H1 (cell line): ENCODE data around the gene FUT2. TPM values are rescaled to one million over a fixed set of nuclear protein-coding genes. Genes with fewer than 3 reads are reported as not detected.
A peak's percentile ranks its signal among the peaks of the same experiment; 100 is the strongest.

Source experiments
- CTCF ChIA-PET: fragments of 300-600 bp; sonication (Branson Sonifier 250); formaldehyde crosslinking; loops from one replicate; lab custom pipeline; 2021; ENCODE audit not compliant: partially characterized antibody; lab: Charles Lee
- POLR2A ChIA-PET: fragments of 300-600 bp; sonication (Branson Sonifier 250); formaldehyde crosslinking; loops from one replicate; lab custom pipeline; 2021; ENCODE audit warnings: inconsistent platforms; ENCODE audit not compliant: partially characterized antibody; lab: Charles Lee
- DNase-seq, 2 experiments: peaks; one replicate each; pipeline versions ENCODE4 v3.0.0 to v3.0.0-alpha.2; 2010 to 2022; ENCODE audit warnings: low spot score in 2 of 2, low read depth in 1 of 2, mixed read lengths in 1 of 2
- FAIRE-seq: peaks from 2 replicates; lab custom pipeline; 2011; peaks lifted over from hg19 to GRCh38; lab: Jason Lieb, UNC
- H2AFZ ChIP-seq: 2 replicates; pipeline ENCODE4 v1.8.1; 2012; ENCODE audit warnings: low read length, inconsistent platforms
- H2AK5ac ChIP-seq: 2 replicates; pipeline ENCODE4 v1.6.1; 2013; ENCODE audit warnings: low read depth, low read length
- H2BK120ac ChIP-seq: replicated peaks from 2 replicates; pipeline ENCODE3; 2013; ENCODE audit warnings: low read depth, low read length, inconsistent platforms
- H2BK12ac ChIP-seq: 2 replicates; pipeline ENCODE4 v1.6.1; 2013; ENCODE audit warnings: low read depth, low read length
- H2BK15ac ChIP-seq: 2 replicates; pipeline ENCODE4 v1.6.1; 2013; ENCODE audit warnings: low read length
- H2BK20ac ChIP-seq: 2 replicates; pipeline ENCODE4 v1.6.1; 2013; ENCODE audit warnings: low read length
- H2BK5ac ChIP-seq: 2 replicates; pipeline ENCODE4 v1.6.1; 2013; ENCODE audit warnings: low read depth, low read length
- H3K14ac ChIP-seq: 2 replicates; pipeline ENCODE4 v1.6.1; 2013; ENCODE audit warnings: inconsistent platforms; ENCODE audit not compliant: insufficient read length
- H3K18ac ChIP-seq: 2 replicates; pipeline ENCODE4 v1.6.1; 2013; ENCODE audit warnings: low read length; ENCODE audit errors: extremely low read depth
- H3K23ac ChIP-seq: 2 replicates; pipeline ENCODE4 v1.6.1; 2013; ENCODE audit warnings: inconsistent platforms; ENCODE audit not compliant: insufficient read length
- H3K23me2 ChIP-seq: 2 replicates; pipeline ENCODE4 v1.6.1; 2013; ENCODE audit warnings: low read depth, low read length
- H3K27ac ChIP-seq: 2 replicates; pipeline ENCODE4 v1.6.1; 2011; ENCODE audit warnings: low read depth, low read length, inconsistent platforms
- H3K27me3 ChIP-seq, 4 experiments: replicated peaks in 1 of 4; 1 replicate in 1 of 4; 2 replicates in 3 of 4; pipeline versions ENCODE4 v1.6.1 to v1.8.1; 2011 to 2013; ENCODE audit warnings: low read length in 3 of 4, mild to moderate bottlenecking in 3 of 4, inconsistent platforms in 2 of 4, mixed read lengths in 2 of 4, moderate library complexity in 1 of 4; ENCODE audit not compliant: control insufficient read depth in 3 of 4, insufficient read depth in 3 of 4; ENCODE audit errors: extremely low read depth in 1 of 4
- H3K36me3 ChIP-seq, 4 experiments: 2 replicates each; pipeline versions ENCODE4 v1.6.1 to v1.8.1; 2011 to 2013; ENCODE audit warnings: mild to moderate bottlenecking in 4 of 4, low read length in 3 of 4, moderate library complexity in 2 of 4, control low read depth in 1 of 4, inconsistent platforms in 1 of 4; ENCODE audit not compliant: insufficient read depth in 4 of 4, control insufficient read depth in 2 of 4
- H3K4ac ChIP-seq: replicated peaks from 2 replicates; pipeline ENCODE3; 2013; ENCODE audit warnings: low read length, low read depth, mixed read lengths, inconsistent platforms; ENCODE audit not compliant: insufficient read length
- H3K4me1 ChIP-seq, 4 experiments: replicated peaks in 1 of 4; 1 replicate in 1 of 4; 2 replicates in 3 of 4; pipeline versions ENCODE4 v1.6.1 to v1.8.1; 2011 to 2013; ENCODE audit warnings: low read length in 3 of 4, inconsistent platforms in 2 of 4, mixed read lengths in 1 of 4; ENCODE audit not compliant: insufficient read depth in 4 of 4, control insufficient read depth in 3 of 4
- H3K4me2 ChIP-seq, 2 experiments: 2 replicates each; pipeline versions ENCODE4 v1.6.1 to v1.8.1; 2011 to 2013; ENCODE audit warnings: low read depth in 2 of 2, low read length in 2 of 2, control low read depth in 1 of 2, inconsistent platforms in 1 of 2, mild to moderate bottlenecking in 1 of 2; ENCODE audit not compliant: insufficient read depth in 1 of 2
- H3K4me3 ChIP-seq, 4 experiments: fragments of 200-600, 300-600 bp in 1 of 4; sonication (generic), shearing (Covaris generic), sonication (Bioruptor Twin) in 1 of 4; 2 replicates each; pipeline versions ENCODE4 v1.5.1 to v1.8.1; 2011 to 2016; ENCODE audit warnings: low read length in 4 of 4, low read depth in 3 of 4, control low read depth in 2 of 4, inconsistent platforms in 2 of 4, mild to moderate bottlenecking in 2 of 4, mixed read lengths in 1 of 4, moderate library complexity in 1 of 4; ENCODE audit not compliant: insufficient read depth in 2 of 4; ENCODE audit errors: extremely low read depth in 1 of 4
- H3K56ac ChIP-seq: replicated peaks from 2 replicates; pipeline ENCODE3; 2013; ENCODE audit warnings: low read depth, mild to moderate bottlenecking, mixed read lengths, low read length, inconsistent platforms; ENCODE audit not compliant: insufficient read length
- H3K79me1 ChIP-seq: 2 replicates; pipeline ENCODE4 v1.6.1; 2013; ENCODE audit warnings: low read depth, low read length, control low read depth
- H3K79me2 ChIP-seq, 2 experiments: 2 replicates each; pipeline versions ENCODE4 v1.6.1 to v1.8.1; 2012 to 2013; ENCODE audit warnings: low read length in 2 of 2, mild to moderate bottlenecking in 2 of 2, inconsistent platforms in 1 of 2; ENCODE audit not compliant: insufficient read depth in 2 of 2, control insufficient read depth in 1 of 2
- H3K9ac ChIP-seq, 4 experiments: replicated peaks in 1 of 4; 1 replicate in 1 of 4; 2 replicates in 3 of 4; pipeline versions ENCODE4 v1.6.1 to v1.8.1; 2011 to 2013; ENCODE audit warnings: low read depth in 3 of 4, low read length in 3 of 4, control low read depth in 2 of 4, mild to moderate bottlenecking in 2 of 4, moderate library complexity in 2 of 4, inconsistent platforms in 1 of 4; ENCODE audit errors: extremely low read depth in 1 of 4
- H3K9me3 ChIP-seq, 2 experiments: 2 replicates each; pipeline versions ENCODE4 v1.6.1 to v1.8.1; 2012 to 2013; ENCODE audit warnings: mild to moderate bottlenecking in 2 of 2, moderate library complexity in 2 of 2, control low read depth in 1 of 2, inconsistent platforms in 1 of 2, low read depth in 1 of 2, low read length in 1 of 2, mixed read lengths in 1 of 2; ENCODE audit not compliant: insufficient read depth in 2 of 2
- H4K20me1 ChIP-seq, 2 experiments: replicated peaks in 1 of 2; 2 replicates each; pipeline versions ENCODE3 to v1.8.1; 2011 to 2013; ENCODE audit warnings: inconsistent platforms in 2 of 2, low read length in 2 of 2, mild to moderate bottlenecking in 1 of 2; ENCODE audit not compliant: insufficient read depth in 2 of 2, control insufficient read depth in 1 of 2
- H4K5ac ChIP-seq: 2 replicates; pipeline ENCODE4 v1.6.1; 2013; ENCODE audit warnings: low read length, low read depth, mixed read lengths, inconsistent platforms; ENCODE audit not compliant: insufficient read length
- H4K8ac ChIP-seq: 2 replicates; pipeline ENCODE4 v1.8.0; 2013; ENCODE audit warnings: mild to moderate bottlenecking, moderate library complexity, low read length, inconsistent platforms; ENCODE audit not compliant: insufficient read depth; ENCODE audit errors: extremely low read depth
- H4K91ac ChIP-seq: replicated peaks from 2 replicates; pipeline ENCODE3; 2013; ENCODE audit warnings: low read length, mixed read lengths, inconsistent platforms; ENCODE audit not compliant: insufficient read length
- CREB1 ChIP-seq: IDR thresholded peaks from 2 replicates; pipeline ENCODE4 v1.6.1; 2012; ENCODE audit warnings: inconsistent platforms
- MAX ChIP-seq: IDR thresholded peaks from 2 replicates; pipeline ENCODE4 v1.6.1; 2012; ENCODE audit warnings: inconsistent platforms
- SP1 ChIP-seq: IDR thresholded peaks from 2 replicates; pipeline ENCODE4 v1.6.1; 2011; ENCODE audit warnings: low read depth, low read length
- TBP ChIP-seq: IDR thresholded peaks from 2 replicates; pipeline ENCODE4 v1.6.1; 2011; ENCODE audit warnings: low read depth, low read length, improper control_type of control experiment
- ZNF274 ChIP-seq: IDR thresholded peaks from 2 replicates; pipeline ENCODE4 v1.7.0; 2012; ENCODE audit warnings: low read length, borderline replicate concordance; ENCODE audit errors: extremely low read depth
- WGBS, 2 experiments: shearing (Covaris generic) in 1 of 2; methylation state at CpG; one replicate each; pipeline versions ENCODE4 v1.1.6 to v1.1.7; 2013 to 2015; ENCODE audit warnings: low lambda C conversion rate in 2 of 2, mixed read lengths in 2 of 2, inconsistent platforms in 1 of 2, low coverage in 1 of 2, missing lambda C conversion rate in 1 of 2; ENCODE audit not compliant: insufficient replicate concordance in 2 of 2, insufficient coverage in 1 of 2, insufficient read length in 1 of 2; ENCODE audit errors: extremely low coverage in 1 of 2, missing lambda C conversion rate in 1 of 2; 5-methylcytosine and 5-hydroxymethylcytosine counted together
- polyA plus RNA-seq, 7 experiments: library from polyadenylated mRNA; depleted of rRNA in 3 of 7; stranded (reverse) in 5 of 7; unstranded in 2 of 7; fragments of >200 nt in 5 of 7; fragments of 200-250 nt in 2 of 7; gene quantifications; 1 replicate in 5 of 7; 2 replicates in 1 of 7; 4 replicates in 1 of 7; pipeline versions ENCODE4 v1.2.1 to v1.2.3, GENCODE V29; 2011 to 2013; ENCODE audit warnings: missing spikeins in 2 of 7, mixed read lengths in 2 of 7
- total RNA-seq: library from RNA; stranded (reverse); fragmentation: NEBNext Ultra II Directional; extraction: Animal tissue kit (Norgen Biotek cat#: 25700); gene quantifications from 2 replicates; pipeline ENCODE4 v1.2.1, GENCODE V29; 2021
- TF ChIP-seq, protein P1 (sequence below): IDR thresholded peaks from 2 replicates; pipeline ENCODE4 v1.6.1; 2012; ENCODE audit warnings: low read length, inconsistent platforms

FUT2 gene
- total and polyA plus RNA-seq, 2 of the 8 experiments (the other 6 are each of a cell fraction or from before 2014, with no cell fraction given), result 5.0 to 5.6 TPM

DNA sequence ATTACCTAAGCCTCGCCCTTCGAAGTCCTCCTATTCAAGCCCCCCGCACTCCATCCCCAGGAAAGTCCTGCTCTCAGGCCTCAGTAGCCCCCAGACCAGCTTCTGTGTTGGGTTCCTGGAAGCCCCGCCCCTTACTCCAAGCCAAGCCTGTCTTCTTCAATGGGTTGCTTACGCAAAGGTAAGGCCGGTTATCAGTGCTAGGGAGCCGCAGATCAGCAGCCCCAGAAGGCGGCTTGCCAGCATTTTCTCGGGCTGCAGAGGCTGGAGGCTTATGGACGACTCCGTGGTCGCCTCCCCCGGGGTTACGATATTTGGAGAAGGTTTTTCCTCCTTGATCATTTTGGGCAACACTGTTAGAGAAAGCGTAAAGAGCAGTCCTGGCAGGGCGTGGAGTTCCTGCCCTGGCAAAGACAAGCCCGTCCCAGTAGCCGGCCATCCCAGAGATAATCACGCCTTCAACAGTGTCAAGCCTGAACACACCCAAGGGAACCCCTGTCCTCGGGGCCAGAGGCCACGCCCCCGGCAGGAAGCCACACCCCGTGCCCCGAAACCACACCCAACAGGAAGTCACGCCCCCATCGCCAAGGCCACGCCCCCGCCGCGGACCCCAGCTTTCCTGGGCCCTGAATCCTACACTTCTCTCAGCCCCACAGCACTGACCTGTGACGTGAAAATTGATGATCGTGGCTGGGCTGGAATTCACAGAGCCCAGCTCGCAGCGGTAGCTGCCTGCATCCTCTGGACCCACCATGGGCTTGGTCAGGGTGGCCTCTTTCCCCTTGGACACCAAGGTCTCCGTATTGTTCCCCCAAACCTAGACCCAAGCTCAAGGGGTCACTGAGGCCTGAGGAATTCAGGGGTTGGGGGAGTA, 45.6 kb downstream of the FUT2 start:
- Histone ChIP-seq H3K27ac (no peak overlapping the region), H4K91ac (no peak overlapping the region), H3K23ac (no peak overlapping the region), H3K4me3 (peak overlapping the region in 3 of 4 experiments; percentile 9 to 75 (median 16); a peak in 4 of 8 replicates), H3K56ac (no peak overlapping the region), H3K79me1 (no peaks in the 10 kb centered on the region), H3K23me2 (peaks cover 11% of the 10 kb centered on the region; the same call in 1 of the 2 replicates), H3K4me2 (peak overlapping the region; percentile 66 to 75), H3K36me3 (no peaks in the 10 kb centered on the region), H3K27me3 (peaks cover 3 to 19% (median 12%) of the 10 kb centered on the region in 4 experiments; a peak in 6 of 7 replicates), H2BK12ac (peak overlapping the region; percentile 17; the same call in 1 of the 2 replicates), H3K9ac (no peak overlapping the region; a peak in 1 of 7 replicates), H3K14ac (no peak overlapping the region), H4K5ac (peak overlapping the region; percentile 33), H4K20me1 (no peaks in the 10 kb centered on the region), H3K79me2 (no peaks in the 10 kb centered on the region), H4K8ac (no peak overlapping the region), H2BK20ac (no peak overlapping the region), H3K4me1 (peaks cover 8 to 27% (median 23%) of the 10 kb centered on the region in 4 experiments), H2BK5ac (peak overlapping the region; percentile 54; the same call in 1 of the 2 replicates), H3K4ac (no peak overlapping the region), H3K18ac (0 out of 2 replicates have a peak overlapping the region, but pooled peaks have one; percentile 7), H2BK120ac (no peak overlapping the region), H2AFZ (no peak overlapping the region), H2BK15ac (peak overlapping the region; percentile 77; the same call in 1 of the 2 replicates), H2AK5ac (no peak overlapping the region), H3K9me3 (no peaks in the 10 kb centered on the region)
- ChIA-PET POLR2A (interaction anchor here (0.7 to 2.5 kb wide), 12 partner anchors 10 to 131 kb away, joined by 3 to 21 read pairs (median 5); partner anchors contain the start of genes CA11, FUT1, FUT2 and PPP1R15A), CTCF (interaction anchor here (0.8 to 1.6 kb wide), 4 partner anchors 8 to 95 kb away, joined by 3 read pairs; partner anchors contain the start of gene CA11)
- FAIRE-seq (no peak), DNase-seq (peak in 1 of 2 experiments; percentile 97)
- 40% methylated on average over 35 of the region's 35 CpGs; no CpG with 5 or more reads in 1 of the 2 experiments for WGBS, 2 experiments
- TF ChIP-seq SP1 (0 out of 2 replicates have a peak, but pooled peaks have one; percentile 42), MAX (peak; percentile 10; the same call in 1 of the 2 replicates), CREB1 (peak; percentile 31; the same call in 1 of the 2 replicates), TBP (peak; percentile 26), ZNF274 (no peak)
- TF ChIP-seq, protein P1, sequence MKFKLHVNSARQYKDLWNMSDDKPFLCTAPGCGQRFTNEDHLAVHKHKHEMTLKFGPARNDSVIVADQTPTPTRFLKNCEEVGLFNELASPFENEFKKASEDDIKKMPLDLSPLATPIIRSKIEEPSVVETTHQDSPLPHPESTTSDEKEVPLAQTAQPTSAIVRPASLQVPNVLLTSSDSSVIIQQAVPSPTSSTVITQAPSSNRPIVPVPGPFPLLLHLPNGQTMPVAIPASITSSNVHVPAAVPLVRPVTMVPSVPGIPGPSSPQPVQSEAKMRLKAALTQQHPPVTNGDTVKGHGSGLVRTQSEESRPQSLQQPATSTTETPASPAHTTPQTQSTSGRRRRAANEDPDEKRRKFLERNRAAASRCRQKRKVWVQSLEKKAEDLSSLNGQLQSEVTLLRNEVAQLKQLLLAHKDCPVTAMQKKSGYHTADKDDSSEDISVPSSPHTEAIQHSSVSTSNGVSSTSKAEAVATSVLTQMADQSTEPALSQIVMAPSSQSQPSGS, result no peak
